Hematopoietic multipotent progenitor cell treated with erythropoietin and hydrocortisone succinate and interleukin-3 and kit ligand, for 6 days (in vitro differentiated cells): Measurements from ENCODE around the gene CYLC2.

Experiments
- DNase-seq: peaks from one replicate; pipeline ENCODE4 v3.0.0-alpha.2; 2015

CYLC2 gene

DNA sequence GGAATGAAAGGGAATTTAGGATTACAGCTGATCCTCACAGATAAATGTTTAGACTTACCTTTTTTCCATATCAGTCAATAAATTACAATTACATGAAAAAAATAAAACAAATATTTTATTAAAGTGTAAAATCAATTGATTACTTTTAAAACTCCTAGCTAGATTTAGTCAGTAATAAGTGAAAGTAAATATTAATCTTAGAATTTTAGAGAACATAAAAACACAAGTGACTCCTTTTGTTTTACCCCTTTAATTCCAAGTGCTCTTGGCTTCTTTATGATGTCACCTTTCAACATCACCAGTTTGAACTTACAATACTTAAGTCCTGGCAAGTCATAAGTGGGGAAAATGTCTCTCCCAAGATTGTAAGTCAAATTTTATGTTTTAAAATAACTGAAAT, at the start of gene CYLC2:
CYLC2 (plus strand) TSS at position 301 of the 400 bp plus-strand sequence; CDS start at position 349, 48 bp downstream.
- DNase-seq, result no peak

DNA sequence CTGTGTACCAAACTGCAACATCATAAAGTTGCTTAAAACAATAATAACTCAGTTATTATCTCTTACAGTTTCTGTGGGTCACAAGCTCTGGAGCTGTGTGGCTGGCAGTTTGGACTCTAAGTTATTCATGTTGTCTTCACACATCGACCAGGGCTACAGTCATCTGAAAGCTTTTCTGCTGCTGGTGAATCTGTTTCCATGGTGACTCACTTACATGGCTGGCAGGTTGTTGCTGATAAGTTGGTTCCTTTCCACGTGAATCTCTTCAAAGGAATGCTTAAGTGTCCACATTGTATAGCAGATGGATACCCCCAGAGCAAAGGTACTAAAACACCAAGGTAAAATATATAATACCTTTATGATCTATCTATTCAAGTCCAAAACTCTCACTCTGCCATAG, 44.8 kb upstream of the CYLC2 start:
- DNase-seq, result no peak

DNA sequence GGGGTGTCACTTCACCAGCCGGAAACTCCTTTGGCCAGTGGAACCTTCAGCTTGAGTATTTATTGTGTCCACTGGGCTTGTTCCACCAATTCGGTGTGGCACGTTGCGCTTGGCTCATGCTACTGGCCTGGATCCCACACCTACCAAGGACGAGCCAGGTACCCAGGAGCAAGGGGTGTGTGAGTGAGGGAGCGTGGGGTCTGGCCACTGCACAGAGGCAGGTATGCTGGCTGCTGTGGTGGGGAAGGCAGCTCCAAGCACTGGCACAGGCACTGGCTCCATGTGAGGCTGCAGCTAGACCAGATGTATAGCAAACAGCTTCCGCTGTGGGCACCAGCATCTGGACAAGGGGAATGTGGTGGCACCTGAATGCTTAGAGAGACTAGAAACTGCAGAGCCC, 28.1 kb upstream of the CYLC2 start:
- DNase-seq, result no peak

- DNase-seq, result no peak
Observed at GRCh38 chr9:102967979-102968378, 27.2 kb upstream of the CYLC2 start.

DNA sequence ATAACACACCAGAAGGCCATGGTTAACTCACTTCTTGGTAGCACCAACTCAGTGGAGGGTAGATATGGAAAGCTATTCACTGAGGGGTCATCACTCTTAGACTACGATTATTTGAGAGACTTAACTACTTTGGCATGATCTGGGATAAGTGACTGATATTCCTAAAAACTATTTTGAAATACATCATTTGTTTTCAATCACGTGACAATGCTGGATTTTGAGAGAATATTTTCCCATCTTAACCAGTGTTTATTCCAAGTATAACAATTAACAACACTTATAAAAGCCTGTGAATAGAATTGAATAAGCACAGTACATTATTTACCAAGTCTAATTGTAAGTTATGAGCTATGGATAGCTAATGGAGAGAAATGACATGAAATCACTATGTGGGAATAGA, 22.4 kb upstream of the CYLC2 start:
- DNase-seq, result no peak

DNA sequence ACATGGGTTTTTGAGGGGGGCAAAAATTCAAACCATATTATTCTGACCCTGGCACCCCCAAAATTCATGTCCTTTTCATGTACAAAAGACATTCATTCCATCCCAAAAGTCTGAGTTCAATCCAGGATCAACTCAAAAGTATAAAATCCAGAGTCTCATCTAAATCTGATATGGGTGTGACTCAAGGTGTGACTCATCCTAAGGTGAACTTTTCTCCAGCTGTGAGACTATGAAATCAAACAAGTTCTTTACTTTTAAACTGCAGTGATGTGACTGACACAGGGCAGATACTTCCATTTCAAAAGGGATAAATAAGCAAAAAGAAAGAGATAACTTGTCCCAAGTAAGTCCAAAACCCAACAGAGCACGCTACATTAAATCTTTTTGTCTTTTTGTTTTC, 20.6 kb upstream of the CYLC2 start:
- DNase-seq, result no peak

- DNase-seq, result no peak
Observed at GRCh38 chr9:102975251-102975650, 19.9 kb upstream of the CYLC2 start.

DNA sequence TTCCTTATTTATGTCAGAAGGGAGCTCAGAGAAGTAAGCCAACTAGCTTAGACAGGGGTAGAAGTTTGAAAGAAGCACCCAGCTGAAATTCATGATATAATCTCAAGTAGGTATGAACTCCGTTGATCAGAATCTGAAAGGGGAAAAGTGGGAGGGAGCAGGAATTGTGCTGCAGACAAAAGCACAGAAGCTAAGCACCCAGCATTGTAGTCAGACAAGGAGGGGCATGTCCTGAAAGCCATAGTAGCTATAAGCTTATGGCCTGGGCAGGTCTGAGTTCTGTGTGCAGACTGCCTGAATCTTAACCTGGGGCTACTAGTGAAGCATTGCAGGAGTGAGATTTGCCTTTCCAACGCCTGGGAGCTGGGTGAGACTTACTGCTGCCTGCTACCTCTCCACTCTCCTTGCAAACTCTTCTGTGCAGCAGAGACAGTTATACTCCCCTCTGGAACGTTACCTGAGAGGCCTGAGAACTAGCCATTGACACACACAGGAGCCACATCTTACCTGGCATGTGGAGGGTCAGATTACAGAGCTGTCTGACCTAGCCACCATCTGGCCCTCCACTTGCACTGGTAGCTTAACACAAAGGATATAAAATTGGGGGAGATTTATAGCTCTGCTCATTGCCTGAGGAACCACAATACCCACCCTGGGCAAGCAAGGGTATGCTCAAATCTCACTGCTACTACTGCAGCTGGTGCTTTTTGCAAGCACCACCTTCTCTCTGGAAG, 9.8 kb upstream of the CYLC2 start:
- no peak for DNase-seq

DNA sequence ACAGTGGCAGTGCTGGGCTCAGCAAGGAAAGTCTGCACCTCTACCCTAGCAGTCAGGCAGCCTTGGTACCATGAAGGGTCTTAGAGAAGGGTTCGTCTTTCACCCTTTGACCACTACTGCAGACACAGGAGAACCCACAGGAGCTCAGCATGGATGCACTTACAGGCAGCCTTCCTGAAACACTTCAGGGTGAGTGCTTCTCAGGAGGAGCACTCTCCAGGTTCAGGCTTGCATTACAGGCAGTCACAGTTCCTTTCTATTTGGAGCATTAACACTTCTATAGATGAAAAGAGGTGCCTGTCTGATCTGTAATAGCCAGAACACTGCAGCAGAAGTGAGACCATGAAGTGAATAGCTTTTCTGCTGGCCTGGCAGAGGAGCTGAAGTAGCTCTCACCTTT, 8.7 kb upstream of the CYLC2 start:
- DNase-seq, result no peak

GRCh38 chr9:103003689-103004088, 8.6 kb downstream of the CYLC2 start:
- no peak for DNase-seq

GRCh38 chr9:103014242-103014641, 19.1 kb downstream of the CYLC2 start:
- DNase-seq, result no peak

GRCh38 chr9:103025796-103026195, 30.7 kb downstream of the CYLC2 start:
- DNase-seq, result no peak

DNA sequence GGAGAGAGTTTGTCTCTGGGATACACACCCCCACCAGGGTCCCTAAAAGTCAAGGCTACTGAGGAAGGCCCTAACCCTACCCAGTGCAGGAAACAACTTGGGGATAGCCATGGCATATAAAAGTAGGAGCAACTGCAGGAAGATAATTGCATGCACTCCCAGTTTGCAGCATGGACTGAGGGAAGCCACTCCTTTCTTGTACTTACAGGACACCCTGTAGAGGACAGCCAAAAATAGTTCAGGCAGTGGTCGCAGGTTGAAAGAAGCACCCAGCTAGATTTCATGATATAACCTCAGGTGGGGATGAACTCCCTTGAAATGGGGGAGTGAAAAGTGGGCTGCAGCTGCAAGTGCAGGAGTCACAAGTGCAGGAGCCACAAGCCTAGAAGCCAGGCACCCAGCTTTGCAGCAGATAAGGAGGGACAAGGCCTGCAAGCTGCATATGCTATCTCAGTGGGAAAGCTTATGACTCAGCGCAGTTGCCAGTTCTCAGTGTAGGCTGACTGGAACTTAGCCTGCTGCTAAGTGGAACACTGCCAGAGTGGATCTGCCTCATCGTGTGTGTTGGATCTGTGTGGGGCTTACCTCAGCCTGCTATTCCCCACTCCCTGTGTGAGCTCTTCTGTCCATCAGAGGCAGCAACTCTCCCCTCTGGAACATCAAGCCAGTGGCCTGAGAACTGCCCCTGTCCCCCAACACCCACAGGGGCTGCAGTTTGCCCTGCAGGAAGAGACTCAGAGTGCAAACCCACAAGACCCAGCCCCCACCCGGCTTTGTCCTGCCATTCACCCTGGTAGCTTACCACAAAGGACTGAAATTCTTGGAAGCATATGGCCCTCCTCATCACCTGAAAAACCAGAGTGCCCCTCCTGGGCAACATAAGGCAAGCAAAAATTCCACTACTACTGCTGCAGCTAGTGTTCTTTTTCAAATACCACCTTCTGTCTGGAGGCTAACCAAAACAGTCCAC, 42.7 kb downstream of the CYLC2 start:
- peak; percentile 3 for DNase-seq

DNA sequence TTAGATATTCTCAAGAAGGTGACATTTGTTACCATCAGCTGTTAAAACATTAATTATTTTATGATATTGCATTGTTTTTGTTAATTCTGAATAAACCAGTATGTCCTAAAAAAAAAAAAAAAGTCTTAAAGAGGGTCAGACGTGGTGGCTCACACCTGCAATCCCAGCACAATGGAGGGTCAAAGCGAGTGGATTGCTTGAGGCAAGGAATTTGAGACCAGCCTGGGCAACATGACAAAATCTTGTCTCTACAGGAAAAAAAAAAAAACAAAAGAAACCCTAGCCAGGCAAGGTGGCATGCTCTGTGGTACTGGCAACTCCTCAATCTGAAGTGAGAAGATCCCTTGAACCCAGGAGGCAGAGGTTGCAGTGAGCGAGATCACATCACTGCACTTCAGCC, 46.8 kb downstream of the CYLC2 start:
- DNase-seq, result no peak
